SIG-M5 treated with dmso at 0.1 percent for 504 hours (cell line): ENCODE data around the gene NME4.

Experiments used
- DNase-seq: peaks from one replicate; lab custom pipeline; 2025; ENCODE audit not compliant: unreplicated experiment; lab: John Stamatoyannopoulos, UW

NME4 gene

DNA sequence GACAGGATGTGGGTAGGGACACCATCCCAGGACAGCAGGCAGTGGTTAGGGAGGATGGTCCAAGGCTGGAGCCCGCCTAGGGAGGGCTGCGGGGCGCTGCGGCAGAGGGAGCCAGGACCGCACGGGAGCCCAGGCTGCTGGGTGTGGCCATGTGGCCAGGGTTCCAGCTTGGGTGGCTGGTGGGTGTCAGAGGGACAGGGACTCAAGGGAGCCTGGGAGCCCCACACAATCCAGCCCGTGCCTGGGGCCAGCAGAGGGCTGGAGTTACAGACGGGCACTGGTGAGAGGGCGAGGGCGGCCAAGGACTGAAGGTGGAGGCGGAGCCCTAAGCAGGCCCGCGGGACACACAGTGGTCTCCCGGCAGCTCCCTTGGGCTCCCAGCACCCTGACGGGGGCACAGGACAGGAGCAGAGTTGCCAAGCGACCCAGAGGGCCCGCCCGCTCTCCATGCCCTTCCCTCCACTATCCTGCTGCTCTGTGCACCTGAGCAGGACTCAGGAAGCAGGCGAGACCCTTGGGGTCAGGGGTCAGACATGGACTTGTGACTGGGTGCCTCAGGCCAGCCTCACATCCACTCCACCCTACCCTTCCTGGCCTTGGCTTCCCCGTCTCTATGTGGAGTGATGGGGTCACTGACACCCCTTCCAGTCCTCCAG lies 33.8 kb upstream of the NME4 start:
- DNase-seq: no peak

DNA sequence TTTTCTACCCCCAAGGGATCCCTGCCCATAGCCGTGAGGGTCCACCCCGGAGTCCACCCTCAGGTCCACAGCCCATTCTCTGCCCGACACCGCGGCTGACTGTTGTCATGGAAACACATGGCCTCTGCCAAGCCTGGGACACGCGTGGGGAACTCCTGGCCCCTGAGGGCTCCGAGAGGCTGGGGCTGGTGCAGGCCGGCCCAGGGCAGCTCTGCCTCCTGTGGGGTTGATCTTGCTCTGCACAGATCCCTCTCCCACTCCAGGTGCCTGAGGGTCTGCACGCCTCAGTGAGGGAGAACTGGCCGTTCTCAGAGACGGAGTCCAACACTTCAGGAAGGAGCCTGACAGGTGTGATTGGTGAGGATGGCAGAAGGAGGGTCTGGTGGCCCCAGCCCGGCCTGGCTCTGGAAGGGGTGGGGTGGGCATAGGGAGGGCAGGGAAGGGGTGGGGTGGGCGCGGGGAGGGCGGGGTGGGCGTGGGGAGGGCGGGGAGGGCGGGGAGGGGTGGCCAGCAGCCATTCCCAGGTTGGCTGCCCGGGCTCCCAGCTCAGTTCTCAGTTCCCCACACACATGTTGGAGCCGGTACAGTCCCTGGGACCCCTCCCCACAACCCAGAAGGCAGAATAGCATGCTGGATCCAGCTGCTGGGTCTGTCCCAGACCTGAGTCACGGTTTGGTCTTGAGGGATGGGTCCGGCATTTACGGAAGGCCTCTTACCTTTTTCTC lies 33.1 kb upstream of the NME4 start:
- DNase-seq: no peak

DNA sequence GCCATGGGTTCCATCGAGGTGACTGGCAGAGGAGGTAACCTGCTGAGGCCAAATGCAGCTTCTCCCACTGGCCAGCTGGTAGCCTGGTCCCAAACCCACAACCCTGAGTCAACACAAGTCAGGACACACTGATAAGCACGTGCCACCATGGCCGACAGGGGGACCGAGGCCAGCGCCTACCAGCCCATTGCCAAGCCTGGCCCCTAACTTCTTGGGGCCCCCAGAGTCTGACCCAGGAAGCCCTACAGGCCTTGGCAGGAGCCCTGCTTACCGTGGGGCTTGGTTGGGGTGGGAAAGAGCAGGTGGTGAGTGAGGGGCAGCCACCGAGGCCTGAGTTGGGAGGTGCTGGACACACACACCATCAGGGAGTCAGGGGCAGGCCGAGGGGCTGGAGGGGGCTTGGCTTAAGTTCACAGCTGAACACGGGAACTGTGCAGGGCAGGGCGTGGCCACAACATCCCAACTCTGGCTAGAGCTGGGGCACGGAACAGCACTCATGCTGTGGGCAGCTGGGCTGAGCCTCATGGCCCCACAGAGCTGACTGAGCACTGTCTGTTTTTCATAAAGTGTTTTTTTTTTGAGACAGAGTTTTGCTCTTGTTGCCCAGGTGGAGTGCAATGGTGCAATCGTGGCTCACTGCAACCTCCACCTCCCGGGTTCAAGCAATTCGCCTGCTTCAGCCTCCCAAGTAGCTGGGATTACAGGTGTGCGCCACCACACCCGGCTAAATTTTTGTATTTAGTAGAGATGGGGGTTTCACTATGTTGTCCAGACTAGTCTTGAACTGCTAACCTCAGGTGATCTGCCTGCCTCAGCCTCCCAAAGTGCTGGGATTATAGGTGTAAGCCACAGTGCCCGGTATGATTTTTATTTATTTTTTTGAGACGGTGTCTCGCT lies 32.2 kb upstream of the NME4 start:
- no peak for DNase-seq

DNA sequence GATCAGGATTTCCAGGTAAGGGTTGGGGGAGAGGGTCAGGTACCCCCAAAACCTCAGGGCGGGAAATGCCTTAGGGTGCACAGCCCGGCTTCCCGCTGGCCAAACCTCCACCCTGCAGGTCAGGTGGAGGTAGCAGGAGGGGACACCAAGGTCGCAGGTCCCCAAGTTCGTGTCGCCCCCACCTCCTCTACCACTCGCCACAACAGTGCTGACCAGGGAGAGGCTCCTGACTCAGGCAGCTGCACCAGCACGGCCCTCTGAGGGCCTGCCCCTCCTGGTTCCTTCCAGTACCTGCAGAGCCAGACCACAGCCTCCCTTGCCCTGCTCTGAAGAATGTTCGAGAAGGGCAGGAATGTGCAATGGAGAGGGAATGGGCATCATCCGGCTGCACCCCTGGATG lies 30.5 kb upstream of the NME4 start:
- DNase-seq: no peak

DNA sequence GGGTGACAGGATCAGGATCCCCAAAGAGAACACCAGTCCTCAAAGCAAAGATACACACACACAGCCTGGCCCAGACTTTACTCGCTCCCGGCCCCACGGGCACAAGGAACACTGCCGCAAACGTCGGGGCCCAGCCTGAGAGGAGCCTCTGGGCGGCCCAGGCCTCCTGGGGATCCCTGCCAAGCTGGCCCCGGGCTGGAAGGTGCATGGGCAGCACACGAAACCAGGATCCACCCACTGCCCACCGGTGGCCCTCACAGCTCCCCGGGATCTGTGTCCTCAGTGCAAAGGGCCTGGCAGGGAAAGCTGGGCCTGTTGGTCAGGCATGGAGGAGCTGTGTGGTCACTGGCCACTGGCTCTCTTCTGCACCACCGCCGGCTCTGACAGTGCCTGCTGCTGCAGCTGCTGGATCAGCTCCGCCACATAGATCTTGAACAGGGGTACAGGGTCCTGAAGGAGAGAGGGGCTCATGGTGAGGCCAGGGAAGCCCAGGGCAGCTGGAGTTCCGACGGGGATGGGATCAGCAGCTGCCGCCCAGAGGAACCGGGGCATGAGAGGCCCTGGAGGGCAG lies 29.6 kb upstream of the NME4 start:
- no peak for DNase-seq

DNA sequence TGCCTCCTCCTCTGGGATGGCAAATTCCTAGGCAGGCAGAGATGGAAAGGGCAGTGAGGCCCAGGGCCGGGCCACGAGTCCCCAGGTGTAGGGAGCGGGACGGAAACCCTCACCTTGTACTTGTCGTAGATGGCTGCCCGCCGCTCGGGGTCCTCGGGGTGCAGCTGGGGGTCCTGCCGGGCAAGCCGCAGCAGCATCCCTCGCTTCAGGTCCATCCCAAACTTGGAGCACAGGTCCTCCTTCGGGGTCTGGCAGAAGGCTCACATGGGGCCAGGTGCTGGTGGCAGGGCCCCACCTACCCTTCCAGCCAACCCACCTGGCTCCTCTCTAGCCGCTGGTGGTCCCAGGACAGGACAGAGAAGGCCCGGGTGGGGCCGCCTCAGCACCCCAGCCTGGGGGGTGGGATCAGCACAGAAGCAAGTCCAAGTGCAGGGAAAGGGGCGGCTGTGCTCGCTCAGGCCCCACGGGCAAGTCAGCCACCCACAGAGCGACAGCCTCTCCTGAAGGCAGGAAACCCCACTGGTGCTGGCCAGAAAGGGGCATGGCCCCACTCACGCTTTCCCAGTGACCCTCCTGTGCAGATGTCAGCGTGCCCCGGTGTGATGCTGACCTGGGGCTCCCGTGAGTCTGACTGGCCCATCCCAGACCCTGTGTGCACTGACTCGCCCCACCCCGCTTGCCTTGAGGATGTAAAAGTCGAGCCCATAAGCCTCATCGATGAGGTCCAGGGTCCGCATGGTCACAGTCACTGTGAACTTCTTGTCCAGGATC lies 28.4 kb upstream of the NME4 start:
- DNase-seq: no peak

DNA sequence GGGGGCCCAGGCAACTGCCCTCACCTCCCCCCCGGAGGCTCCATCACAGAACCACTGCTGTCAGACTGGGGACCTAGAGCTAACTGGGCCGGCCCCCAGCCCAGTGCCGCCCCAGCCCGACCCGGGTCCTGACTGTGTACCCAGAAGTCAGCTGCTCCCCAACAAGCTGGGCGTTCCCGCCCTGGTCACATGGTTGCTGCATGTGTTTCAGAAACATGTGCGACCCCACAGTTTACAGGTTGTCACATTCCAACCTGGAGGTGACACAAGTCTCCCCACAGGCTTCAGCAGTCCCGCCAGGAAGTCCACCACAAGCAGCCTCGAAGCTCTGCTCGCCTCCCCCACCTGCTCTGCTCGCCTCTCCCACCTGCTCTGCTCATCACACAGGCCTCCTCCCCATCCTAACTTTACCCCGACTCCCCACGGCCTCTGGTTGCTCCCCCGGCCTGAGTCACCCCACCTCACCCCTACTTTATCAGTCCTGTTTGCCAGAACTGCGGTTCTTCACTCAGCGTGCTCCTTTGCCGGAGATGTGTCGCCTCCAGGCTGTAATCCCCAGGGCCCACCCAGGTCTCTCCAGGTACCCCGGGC lies 27.6 kb upstream of the NME4 start:
- DNase-seq: no peak

DNA sequence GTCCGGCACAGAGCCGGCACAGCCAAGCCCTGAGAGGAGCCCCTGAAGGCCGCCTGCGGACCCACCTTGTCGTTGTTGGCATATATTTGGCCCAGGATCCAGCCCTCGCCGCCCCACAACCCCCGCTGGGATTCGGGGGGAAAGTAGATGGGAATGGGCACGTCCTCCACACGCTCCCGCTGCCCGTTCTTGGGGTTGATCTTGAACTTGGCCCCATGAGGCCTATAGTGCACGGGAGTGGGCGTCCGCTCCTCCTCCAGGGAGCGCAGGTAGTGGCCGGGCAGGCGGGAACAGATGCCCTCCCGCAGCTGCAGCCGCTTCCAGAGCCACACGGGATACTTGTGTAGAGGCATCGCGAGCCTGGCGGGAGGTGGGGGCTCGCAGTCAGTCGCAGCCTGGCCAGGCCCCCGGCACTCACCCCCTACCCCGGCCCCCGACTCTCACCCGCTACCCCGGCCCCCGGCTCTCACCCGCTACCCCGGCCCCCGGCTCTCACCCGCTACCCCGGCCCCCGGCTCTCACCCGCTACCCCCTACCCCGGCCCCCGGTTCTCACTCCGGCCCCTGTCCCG lies 27.0 kb upstream of the NME4 start:
- DNase-seq: no peak

DNA sequence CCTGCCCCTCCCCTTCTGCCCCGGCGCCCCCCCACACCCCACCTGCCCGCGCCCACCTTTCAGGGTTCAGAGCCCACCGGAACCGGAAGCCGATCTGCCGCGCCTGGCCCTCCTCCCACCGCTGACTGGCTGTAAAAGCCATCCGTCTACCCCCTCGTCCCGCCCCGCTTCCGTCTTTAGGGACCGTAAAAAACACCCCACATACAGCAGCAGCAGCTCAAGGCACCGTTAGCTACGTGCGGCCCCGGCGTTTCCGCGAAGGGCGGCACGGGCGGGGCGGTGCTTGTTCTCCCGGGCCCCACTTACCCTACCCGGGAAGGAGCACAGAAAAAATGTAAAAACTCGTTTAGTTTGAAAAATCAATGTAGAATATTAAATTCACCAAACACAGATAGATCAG lies 26.6 kb upstream of the NME4 start, which contains the start of gene MRPL28:
Gene MRPL28, minus strand, starts transcription at position 96 of the 400 bp plus-strand sequence. CDS start 320 bp downstream, outside the sequence.
- DNase-seq: peak; percentile 95

DNA sequence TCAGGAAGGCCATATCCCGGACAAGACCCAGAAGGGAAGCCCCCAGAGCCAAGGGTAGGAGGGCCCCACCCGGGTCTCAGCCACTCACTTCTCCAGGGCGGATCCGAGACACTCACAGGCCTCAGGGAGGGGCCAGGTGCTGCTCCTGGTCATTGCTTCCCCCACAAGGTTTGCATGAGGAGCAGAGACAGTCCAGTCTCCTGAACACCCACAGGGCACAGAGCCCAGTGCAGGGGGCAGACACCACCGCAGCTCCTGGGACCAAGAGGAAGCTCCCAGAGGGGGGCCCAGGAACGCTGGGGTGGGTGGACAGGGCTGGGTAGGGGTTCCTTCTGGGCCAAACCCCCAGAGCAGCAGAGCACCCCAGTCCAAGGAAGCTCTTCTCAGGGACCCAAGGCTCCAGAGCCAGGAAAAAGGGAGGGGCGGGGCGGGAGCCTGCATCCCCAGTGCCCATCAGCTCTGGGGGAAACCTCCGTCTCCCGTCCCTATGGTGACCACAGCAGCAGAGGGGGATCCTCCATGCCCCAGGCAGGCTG lies 26.0 kb upstream of the NME4 start:
- DNase-seq: no peak

DNA sequence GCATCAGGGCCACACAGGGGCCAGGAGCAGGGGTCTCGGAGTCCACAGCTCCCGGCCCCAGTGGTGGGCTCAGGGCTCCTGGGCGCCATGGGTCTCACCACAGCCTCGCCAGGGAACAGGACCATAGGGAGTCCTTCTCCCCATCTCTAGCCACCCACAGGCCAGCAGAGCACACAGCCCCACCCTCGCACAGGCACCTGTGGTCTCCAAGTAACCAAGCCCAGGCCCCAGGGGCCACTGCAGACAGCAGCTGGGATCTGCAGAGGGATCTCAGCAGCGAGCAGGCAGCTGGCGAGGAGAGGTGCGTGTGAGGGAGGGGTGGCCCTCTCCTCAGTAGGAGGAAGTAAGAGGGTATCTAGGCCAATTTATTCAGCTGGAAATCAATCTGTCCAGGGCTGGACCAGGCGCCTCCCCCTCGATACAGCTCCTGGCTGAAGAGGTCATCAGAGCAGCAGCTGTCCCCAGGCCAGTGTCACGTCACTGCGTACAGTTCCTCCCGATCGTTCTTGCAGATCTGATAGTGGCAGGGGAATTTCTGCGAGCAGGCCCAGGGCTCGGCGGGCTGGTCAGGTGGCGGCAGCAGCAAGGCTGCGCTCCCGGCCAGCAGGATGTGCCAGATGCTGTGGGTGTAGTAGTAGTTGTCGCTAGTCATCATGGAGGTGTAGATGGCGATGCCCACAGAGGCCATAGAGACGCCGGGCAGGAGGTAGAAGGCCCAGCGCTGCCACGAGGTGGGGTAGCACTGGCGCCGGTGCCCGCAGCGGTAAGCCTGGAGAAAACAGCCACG lies 25.3 kb upstream of the NME4 start:
- no peak for DNase-seq

DNA sequence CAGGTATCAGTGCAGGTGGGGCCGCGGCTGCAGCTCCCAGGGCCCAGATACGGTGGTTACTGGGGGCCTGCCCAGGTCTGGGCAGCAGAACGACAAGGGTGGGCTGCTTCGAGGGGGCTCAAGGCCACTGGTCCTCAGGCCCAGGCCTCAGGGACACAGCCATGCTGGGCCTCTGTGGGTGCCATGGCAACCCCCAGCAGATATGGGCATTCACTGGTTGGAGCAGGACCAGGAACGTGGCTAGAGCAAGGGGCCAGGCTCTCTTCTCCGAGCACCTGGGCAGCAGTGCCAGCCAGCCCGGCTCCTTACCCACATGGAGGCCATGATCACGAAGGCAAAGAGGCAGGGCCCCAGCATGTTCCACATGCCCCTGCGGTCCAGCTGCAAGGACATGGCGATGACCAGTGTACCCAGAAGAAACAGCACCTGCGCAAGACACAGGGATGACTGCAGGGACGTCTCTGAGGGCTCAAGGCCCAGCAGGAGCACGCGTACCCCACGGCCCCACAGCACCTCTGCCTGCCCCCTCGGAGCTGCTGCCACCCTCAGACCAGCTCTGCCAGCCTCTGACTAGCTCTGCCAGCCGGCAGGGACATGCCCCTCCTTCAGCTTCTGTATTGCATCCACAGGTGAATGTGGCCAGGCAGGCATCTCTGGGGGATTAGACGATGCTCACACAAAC lies 24.6 kb upstream of the NME4 start:
- DNase-seq: no peak

DNA sequence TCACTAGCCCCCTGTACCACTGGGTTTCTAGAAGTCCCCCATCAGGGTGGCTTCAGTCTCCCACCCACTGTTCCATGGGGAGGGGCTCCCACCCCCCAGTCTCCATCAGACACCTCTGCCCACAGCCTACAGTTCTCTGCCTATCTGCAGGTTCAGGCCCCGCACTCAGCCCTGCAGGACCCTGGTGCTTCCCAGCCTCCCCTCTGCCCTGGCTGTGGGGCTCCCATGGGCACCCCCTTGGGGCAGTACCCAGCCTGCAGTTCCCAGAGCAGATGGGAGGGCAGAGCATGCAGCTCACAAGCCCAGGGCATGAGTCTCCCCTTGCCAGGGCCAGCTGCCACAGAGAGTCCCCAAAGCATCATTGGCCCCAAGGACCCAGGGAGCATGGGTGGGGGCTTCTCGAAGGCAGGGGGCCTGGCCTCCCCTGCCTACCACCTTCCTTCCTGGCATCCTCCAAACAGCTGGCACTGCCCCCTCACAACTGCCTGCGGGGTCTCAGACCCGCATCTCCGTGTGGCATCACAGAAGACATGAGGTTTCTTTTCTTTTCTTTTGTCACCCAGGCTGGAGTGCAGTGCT lies 23.9 kb upstream of the NME4 start:
- DNase-seq: no peak

DNA sequence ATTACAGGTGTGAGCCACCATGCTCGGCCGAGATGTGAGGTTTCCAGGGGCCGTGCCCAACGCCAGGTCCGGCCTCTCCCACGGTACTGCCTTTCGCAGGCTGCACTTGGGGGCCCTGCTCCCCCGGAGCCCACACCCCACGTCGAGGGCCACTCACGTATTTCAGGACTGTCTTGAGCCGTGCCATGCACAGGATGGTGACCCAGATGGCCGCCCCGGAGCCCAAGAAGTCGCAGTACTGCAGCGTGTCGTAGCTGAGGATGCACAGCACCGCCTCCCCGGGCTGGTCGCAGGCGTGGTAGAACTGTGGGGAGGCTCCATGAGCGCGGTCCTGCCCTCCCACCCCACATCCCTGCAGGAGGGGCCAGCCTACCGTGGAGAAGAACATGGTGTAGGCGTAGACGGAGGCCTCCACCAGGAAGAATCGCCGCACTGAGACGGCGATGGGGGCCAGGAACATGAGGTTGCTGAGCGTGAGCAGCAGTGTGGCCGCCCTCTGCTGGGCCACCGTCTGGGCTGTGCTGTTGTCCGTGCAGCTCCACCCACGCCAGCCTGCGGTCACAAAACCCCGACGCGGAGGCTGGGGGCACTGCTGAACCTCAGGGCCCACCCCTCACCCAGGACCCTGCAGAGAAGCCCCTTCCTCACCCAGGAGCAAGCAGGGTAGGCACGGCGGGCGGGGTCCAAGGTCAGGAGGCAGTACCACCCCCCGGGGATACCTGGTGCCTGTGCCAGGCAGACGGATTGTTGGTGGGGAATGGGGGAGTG lies 23.0 kb upstream of the NME4 start:
- DNase-seq: no peak

DNA sequence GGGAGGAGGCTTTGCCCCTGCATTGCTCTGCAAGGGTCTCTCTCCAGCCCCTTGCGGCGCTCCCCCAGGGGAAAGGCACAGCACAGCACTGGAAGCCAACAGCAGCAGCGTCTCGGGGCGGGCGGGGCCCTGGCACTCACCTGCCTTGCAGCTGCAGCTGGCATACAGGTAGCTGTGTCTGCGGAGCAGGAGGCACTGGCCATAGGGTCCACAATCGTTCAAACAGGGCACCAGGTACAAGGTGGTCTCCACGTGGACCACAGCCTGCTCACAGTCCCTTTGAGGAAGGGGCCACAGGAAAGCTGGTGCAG lies 22.4 kb upstream of the NME4 start:
- DNase-seq: no peak

DNA sequence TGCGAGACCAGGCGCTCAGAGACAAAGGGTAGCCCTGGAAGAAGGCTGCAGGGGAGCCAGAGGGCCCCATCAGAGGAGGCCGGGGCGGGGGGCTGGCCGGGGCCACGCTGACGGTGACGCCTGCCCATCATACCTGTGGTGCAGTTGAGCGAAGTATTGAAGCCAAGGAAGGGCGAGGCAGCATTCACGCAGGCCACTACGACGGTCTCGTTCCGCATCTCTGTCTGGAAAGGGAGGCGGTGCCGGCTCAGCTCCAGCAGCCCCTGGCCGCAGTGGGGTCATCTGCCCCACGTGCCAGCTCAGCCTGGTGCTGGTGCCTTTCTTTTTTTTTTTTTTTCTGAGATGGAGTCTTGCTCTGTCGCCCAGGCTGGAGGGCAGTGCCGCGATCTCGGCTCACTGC lies 21.8 kb upstream of the NME4 start:
- DNase-seq: no peak
